GM21528 (cell line): ENCODE measurements around the gene IL23R.
"Not testable (repeated sequence)": the region's sequence is repeated elsewhere in the genome, so short reads cannot be mapped to it uniquely, and the experiment has no call there.

ENCODE experiments used
- ATAC-seq: cut with Tn5 transposase; IDR thresholded peaks from one replicate; pipeline ENCODE4 v1.9.1; 2021; ENCODE audit warnings: mild to moderate bottlenecking, moderate library complexity; ENCODE audit not compliant: unreplicated experiment, low FRiP score

IL23R gene, protein sequence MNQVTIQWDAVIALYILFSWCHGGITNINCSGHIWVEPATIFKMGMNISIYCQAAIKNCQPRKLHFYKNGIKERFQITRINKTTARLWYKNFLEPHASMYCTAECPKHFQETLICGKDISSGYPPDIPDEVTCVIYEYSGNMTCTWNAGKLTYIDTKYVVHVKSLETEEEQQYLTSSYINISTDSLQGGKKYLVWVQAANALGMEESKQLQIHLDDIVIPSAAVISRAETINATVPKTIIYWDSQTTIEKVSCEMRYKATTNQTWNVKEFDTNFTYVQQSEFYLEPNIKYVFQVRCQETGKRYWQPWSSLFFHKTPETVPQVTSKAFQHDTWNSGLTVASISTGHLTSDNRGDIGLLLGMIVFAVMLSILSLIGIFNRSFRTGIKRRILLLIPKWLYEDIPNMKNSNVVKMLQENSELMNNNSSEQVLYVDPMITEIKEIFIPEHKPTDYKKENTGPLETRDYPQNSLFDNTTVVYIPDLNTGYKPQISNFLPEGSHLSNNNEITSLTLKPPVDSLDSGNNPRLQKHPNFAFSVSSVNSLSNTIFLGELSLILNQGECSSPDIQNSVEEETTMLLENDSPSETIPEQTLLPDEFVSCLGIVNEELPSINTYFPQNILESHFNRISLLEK

DNA sequence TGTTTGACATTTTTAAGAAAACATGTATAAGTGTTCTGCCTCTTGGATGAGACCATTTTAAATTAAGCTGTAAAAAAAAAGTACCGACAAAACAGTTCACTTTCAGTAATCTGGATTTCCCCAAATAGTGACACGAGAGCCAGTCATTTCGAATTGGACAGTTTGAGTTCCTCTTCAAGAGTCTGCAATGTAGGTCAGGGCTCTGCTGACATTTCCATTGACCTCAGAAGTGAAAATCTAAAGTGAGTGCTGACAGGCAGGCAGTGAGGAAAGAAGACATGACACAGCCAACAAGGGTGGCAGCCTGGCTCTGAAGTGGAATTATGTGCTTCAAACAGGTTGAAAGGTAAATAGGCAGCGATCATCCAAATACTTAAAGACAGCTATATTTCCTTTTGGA is at the start of gene IL23R:
TSS of gene IL23R (plus strand) at position 259 of the 400 bp plus-strand sequence. CDS start 1,667 bp downstream, outside the sequence.
- peak; percentile 85 for ATAC-seq

DNA sequence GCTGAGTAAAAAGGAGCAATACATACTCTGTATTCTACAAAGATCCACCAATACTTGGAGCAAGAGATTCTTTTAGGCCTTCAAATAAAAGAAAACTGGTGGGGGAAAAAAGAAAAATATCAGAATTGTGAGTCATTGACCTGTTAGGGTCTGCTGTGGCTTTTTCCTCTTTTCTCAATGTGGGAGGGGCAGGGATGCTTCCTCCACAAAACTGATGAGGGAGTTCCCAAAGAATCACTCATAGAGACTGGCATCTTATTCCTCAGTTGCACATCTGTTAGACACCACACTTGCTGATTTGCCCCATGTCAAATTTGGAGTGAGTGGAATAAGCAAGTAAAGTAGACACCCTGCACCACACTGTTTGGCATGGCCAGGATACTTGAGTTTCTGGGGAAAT is 48.1 kb upstream of the IL23R start:
- ATAC-seq = no peak

GRCh38 chr1:67118646-67119045 is 47.6 kb upstream of the IL23R start:
- no peak for ATAC-seq

DNA sequence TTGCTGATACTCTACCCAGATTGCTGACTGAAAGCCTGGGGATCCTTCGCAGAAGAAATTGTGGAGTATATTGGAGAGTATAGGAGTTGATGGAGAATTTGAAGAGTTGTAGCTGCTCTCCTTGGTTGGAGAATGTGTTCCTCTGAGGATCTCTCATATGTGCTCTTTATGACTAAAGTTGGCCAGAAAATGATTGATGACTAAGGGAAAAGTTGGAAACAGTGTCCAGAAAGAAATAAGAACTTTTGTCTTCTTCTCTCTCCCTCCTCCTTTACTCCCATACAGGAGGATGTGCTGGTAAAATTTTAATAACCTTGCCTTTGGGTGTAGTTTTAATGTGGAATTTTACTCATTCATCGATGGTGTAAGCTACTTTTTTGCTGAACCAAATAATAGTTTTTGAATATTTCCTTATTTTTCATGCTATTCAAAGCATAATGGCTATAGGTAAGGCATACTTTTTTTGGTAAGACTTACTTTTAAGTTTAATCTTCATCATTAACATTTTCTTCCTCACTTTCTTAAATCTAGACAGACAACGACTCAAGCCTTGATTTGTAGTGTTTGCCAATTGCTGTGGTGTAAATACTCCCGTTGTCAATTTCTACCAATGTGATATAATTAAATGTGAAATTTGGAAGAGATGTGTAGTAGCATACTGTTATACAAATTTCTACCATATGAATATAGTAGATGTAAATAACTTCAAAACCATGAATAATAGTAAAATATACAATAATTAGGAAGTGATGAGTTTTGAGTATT is 45.2 kb upstream of the IL23R start:
- ATAC-seq = no peak

GRCh38 chr1:67124455-67124854 is 41.8 kb upstream of the IL23R start:
- no peak for ATAC-seq

DNA sequence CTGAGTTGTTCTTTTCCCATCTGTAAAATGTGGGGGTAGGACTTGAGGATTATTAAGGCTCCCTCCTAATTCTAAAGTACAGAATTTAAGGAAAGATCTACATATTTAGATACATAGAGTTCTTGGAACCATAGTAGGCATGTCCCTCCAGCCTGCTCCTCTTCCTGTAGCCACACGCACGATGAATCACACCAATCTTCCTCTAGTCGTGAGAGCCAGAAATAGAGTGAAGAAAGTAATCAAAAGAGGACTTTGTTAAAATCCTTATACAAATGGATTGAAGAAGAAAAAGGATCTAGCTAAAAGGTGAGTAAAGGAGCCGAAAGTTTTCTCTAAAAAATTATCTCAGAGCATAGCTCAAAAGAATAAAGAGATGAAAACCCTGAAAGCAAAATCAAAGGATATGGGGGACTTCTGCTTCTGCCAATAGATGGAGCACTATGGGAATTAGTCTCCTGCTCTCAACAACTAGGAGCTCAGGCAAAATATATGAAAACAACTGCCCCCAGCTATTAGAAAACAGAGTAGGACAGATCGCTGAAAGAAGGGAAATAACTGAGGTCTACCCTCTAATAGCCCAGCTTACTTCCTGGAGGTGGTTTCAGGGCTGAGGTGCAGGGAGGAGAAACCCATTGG is 40.0 kb upstream of the IL23R start:
- no peak for ATAC-seq

DNA sequence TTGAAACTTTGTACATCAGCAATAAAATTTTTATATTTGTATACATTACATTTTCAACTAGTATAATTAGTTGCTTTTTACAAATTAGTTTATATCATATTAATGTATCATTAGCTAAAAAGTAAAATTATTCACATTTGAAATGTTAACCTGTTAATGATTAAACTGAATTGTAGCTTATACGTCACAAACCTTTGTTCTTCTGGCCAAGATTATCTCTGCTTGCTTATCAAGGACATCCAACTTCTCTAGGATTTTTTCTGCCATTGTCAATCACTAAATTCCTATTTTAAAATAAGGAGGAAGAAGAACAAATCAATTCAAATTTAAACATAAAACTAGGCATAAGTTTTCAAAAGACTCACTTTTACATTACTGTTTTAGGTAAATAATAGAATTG is 39.3 kb upstream of the IL23R start:
- ATAC-seq = no peak

GRCh38 chr1:67130673-67131072 is 35.6 kb upstream of the IL23R start:
- no peak for ATAC-seq

GRCh38 chr1:67133177-67133576 is 33.1 kb upstream of the IL23R start:
- no peak for ATAC-seq

DNA sequence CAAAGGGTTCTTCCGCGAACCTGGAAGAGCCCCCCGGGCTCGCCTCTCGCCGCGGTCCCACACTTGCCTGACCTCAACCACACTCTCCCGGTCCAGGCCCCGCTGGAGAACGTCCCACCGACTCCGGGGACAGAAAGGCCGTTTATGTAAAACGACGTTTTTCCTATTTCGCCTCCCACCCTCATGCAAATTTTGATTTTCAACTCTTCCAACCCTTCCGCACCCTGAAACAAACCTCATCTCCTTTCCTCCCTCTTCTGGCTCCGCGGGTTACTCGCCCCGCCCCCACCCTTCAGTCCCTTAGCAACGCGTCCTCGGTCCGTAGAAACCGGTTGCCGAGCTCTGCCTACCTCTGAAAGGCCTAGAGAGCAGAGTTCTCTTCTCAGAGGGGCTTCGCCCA is 31.6 kb upstream of the IL23R start, which contains the start of gene C1orf141:
TSS of gene C1orf141 (minus strand) at position 276 of the 400 bp plus-strand sequence. CDS start 7,730 bp downstream, outside the sequence.
- no peak for ATAC-seq

- ATAC-seq = no peak
Observed at GRCh38 chr1:67135354-67135753, 30.9 kb upstream of the IL23R start.

DNA sequence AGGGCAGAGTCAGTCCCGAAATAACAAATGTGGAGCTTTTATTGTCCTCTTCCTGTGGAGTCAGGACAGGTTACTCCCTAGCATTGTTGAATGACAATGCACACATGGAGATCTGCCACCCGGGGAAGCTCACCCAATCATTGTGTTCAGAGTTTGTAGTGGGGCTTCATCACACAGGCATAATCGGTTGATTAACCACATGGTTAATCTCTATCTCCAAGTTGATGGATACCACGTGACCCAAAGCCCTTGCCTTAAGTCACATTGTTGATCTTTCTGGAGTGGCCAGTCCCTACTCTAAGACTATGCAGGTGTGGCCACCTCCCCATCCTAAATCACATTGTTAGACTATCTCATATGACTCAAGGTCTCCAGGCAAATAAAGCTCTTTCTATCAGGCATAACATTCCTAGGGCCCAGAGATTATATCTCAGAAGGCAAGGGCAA is 28.9 kb upstream of the IL23R start:
- no peak for ATAC-seq

DNA sequence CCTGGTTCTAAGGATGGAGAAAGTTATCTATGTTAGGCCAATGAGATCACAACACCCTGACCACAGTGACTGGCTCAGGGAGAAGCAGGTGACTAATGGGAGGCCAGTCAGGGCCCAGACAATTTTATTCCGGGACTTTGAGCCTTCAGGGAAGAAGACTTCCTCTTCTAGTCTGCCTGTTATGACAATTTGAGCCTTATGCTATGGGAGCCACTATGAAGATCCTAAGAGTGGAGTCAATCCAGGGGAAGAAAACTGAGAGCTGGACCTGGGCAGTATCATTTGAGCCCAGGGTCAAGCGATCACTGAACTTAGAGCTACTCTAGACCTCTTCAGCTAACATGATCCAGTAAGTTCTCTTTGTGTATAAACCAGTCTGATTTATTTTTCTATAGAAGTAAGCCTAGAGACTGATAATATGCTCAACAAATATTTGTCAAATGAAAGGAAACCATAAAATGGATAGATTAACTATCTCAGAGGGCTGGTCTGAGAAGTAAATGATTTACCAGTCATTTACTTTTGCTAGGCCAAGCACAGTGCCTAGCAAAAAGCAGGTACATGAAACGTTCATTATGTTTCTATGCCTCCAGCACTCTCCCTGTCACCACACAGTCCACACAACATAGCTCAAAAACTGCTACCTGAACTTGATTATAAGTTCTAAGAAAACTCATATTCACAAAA is 27.3 kb upstream of the IL23R start:
- ATAC-seq = no peak

- ATAC-seq = no peak
Observed at GRCh38 chr1:67140460-67140859, 25.8 kb upstream of the IL23R start.

- ATAC-seq = not testable (repeated sequence)
Observed at GRCh38 chr1:67141832-67142231, 24.4 kb upstream of the IL23R start.

DNA sequence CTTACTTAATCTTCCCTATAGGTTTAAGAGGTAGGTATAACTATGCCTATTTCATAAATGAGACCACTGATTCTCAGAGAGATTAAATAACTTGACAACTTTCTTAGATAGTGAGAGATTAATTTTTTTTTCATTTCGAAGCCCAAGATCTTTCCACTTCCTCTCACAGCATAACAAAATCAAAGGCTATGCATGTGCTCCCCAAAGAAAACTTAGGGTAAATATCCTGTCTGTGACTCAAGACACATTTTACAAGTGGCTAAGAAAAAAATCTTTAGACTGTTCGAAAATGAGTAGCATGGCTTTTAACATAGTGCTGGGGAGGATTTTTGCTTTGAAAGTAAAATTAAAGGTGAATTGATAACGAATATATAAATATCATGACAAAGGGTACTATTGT is 23.3 kb upstream of the IL23R start:
- ATAC-seq = no peak

- no peak for ATAC-seq
Observed at GRCh38 chr1:67143966-67144365, 22.3 kb upstream of the IL23R start.

GRCh38 chr1:67144696-67145095 is 21.6 kb upstream of the IL23R start:
- ATAC-seq = no peak

DNA sequence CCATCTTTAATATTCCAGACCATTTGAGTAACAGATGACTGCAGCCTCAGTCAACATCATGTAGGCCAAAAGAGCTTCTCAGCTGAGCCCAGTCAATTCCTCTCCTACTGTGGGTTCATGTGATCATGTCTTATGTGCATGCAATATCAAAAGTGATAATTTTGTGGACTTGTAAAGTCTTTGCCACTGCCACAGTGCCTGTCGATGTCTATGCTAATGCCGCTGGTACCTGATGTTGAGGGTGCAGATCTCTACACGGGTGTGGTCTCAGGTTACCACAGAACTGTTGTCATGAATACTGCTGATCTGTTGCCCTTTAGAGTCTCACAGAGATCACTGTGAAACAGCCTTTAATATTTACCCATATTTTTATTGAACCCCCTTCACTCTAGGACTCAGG is 20.2 kb upstream of the IL23R start:
- no peak for ATAC-seq

DNA sequence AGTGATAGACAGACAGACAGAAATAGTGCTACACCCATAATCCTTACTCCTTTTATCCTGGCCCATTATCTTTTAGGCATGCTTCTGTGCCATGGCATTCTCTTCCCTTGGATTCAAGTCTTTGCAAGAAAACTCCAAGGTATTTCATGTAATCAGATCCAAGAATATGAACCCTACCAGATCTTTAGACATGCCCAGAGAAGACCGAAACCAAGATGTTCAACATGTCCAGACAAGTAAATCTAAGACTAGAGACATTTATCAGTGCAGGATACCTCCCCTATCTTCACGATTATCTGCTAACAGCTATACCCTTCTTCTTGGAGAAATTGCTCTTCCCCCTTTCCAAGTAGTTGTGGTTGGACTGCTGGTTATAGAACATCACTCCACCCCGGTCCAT is 19.7 kb upstream of the IL23R start:
- ATAC-seq = no peak
